RWPE2 (cell line): Measurements from ENCODE around the gene SLC12A5.

Experiments
- ATAC-seq: fragments of 200-7000 bp; cut with Tn5 transposase; 3 replicates; pipeline ENCODE4 v1.9.1; 2021; ENCODE audit warnings: low read depth
- DNase-seq: peaks from one replicate; pipeline ENCODE4 v3.0.0-alpha.2; 2020; ENCODE audit warnings: low spot score
- H3K27ac ChIP-seq: fragments of 450-650 bp; 2 replicates; pipeline ENCODE4 v1.5.1; 2017; ENCODE audit warnings: mild to moderate bottlenecking; ENCODE audit not compliant: poor library complexity, severe bottlenecking
- H3K27me3 ChIP-seq: fragments of 250-450 bp; sonication (Bioruptor Pico); 2 replicates; pipeline ENCODE4 v1.5.1; 2021; ENCODE audit warnings: mild to moderate bottlenecking, moderate library complexity; ENCODE audit not compliant: insufficient read depth, poor library complexity, severe bottlenecking
- H3K36me3 ChIP-seq: fragments of 250-450 bp; sonication (Bioruptor Pico); 2 replicates; pipeline ENCODE4 v1.5.1; 2020; ENCODE audit warnings: low read depth, mild to moderate bottlenecking, moderate library complexity
- H3K4me1 ChIP-seq: fragments of 250-450 bp; sonication (Bioruptor Pico); 2 replicates; pipeline ENCODE4 v1.5.1; 2021; ENCODE audit warnings: mild to moderate bottlenecking, moderate library complexity; ENCODE audit not compliant: insufficient read depth, poor library complexity, severe bottlenecking
- H3K4me3 ChIP-seq: fragments of 250-450 bp; sonication (Bioruptor Pico); 2 replicates; pipeline ENCODE4 v1.5.1; 2021; ENCODE audit warnings: mild to moderate bottlenecking, moderate library complexity; ENCODE audit not compliant: severe bottlenecking
- H3K9me3 ChIP-seq: fragments of 250-450 bp; sonication (Bioruptor Pico); 2 replicates; pipeline ENCODE4 v1.5.1; 2021; ENCODE audit warnings: mild to moderate bottlenecking, moderate library complexity; ENCODE audit not compliant: severe bottlenecking
- TF ChIP-seq, protein P1 (sequence below): fragments of 450-650 bp; IDR thresholded peaks from one replicate; pipeline ENCODE4 v1.5.1; 2017; ENCODE audit warnings: mild to moderate bottlenecking, moderate library complexity; ENCODE audit not compliant: poor library complexity, severe bottlenecking

The SLC12A5 gene

DNA sequence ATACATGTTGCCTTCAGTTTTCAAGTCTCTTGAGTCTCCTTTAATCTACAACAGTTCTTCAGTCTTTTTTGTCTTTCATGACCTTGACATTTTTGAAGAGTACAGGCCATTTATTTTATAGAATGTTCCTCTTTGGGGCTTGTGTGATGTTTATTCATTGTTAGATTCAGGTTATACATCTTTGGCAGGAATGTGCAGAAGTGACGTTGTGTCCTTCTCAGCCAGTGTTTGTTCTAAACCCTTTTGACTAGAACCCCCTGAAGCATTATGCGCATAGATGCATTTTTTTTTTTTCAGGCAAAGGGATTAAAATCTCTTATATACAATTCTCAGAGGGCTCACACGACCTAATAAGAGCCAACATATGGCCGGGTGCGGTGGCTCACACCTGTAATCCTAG, 72.0 kb downstream of the SLC12A5 start:
- H3K36me3 ChIP-seq = no peaks in the 10 kb centered on the region
- H3K9me3 ChIP-seq = no peaks in the 10 kb centered on the region
- H3K27me3 ChIP-seq = peaks cover 44% of the 10 kb centered on the region
- TF ChIP-seq, protein P1, sequence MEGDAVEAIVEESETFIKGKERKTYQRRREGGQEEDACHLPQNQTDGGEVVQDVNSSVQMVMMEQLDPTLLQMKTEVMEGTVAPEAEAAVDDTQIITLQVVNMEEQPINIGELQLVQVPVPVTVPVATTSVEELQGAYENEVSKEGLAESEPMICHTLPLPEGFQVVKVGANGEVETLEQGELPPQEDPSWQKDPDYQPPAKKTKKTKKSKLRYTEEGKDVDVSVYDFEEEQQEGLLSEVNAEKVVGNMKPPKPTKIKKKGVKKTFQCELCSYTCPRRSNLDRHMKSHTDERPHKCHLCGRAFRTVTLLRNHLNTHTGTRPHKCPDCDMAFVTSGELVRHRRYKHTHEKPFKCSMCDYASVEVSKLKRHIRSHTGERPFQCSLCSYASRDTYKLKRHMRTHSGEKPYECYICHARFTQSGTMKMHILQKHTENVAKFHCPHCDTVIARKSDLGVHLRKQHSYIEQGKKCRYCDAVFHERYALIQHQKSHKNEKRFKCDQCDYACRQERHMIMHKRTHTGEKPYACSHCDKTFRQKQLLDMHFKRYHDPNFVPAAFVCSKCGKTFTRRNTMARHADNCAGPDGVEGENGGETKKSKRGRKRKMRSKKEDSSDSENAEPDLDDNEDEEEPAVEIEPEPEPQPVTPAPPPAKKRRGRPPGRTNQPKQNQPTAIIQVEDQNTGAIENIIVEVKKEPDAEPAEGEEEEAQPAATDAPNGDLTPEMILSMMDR = no peak
- ATAC-seq (no peak), DNase-seq (no peak)
- no peak overlapping the region for H3K4me3 ChIP-seq
- H3K27ac ChIP-seq = no peak overlapping the region
- no peaks in the 10 kb centered on the region for H3K4me1 ChIP-seq

DNA sequence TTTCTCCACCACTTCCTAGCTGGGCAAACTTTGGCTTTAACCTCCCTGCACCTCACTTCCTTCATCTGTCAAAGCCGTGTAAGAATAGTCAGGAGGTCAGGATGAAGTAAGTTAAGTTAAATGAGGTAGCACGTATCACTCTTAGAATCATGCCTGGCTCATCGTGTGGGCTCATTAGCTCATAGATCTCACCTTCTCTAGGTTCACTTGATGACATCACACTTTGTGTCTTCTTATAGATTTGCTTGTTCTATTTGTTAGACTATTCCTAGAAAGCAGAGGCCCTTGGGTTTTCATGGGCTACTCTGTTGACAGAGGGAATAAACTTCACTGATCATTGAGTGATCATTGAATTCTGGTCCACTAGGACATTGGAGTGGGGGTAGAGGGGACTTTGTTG, 72.9 kb downstream of the SLC12A5 start:
- no peak for ATAC-seq
- DNase-seq = no peak
- TF ChIP-seq, protein P1 = no peak
- Histone ChIP-seq H3K27me3 (peaks cover 54% of the 10 kb centered on the region), H3K9me3 (no peaks in the 10 kb centered on the region), H3K27ac (no peak overlapping the region), H3K36me3 (no peaks in the 10 kb centered on the region), H3K4me3 (no peak overlapping the region), H3K4me1 (no peaks in the 10 kb centered on the region)

DNA sequence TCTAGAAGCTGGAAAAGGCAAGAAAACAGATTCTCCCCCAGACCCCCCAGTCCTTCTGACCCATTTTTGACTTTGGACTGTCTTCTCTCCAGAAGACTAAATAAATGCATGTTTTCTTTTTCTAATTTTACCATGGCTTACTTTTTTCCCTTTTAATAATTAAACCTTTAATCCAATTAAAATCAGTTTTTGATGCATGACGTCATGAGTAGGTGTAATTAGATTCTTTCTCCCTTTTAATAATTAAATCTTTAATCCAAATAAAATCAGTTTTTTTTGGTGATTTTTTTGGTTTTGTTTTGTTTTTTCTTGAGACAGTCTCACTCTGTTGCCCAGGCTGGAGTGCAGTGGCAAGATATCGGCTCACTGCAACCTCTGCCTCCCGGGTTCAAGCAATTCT, 73.9 kb downstream of the SLC12A5 start:
- no peak overlapping the region for H3K27ac ChIP-seq
- DNase-seq = no peak
- no peak overlapping the region for H3K4me3 ChIP-seq
- H3K36me3 ChIP-seq = no peaks in the 10 kb centered on the region
- H3K27me3 ChIP-seq = peaks cover 64% of the 10 kb centered on the region
- H3K9me3 ChIP-seq = no peaks in the 10 kb centered on the region
- TF ChIP-seq, protein P1 = no peak
- no peaks in the 10 kb centered on the region for H3K4me1 ChIP-seq
- no peak for ATAC-seq

DNA sequence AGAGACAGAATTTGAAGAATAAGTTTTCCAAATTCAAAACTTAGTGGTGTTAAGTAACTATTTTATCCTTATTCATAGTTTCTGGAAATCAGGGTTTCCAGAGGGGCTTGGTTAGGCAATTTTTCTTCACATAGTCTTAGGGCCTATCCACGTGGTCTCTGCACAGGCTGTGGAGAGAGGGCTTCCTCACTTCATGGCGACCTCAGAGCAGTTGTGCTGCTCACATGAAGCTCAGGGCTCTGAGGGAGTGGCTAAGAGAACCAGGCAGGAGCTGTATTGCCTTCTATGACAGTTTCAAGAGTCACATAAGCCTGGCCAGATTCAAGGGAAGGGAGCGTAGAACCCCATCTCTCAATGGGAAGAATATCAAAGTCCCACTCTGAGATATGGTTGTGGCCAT, 75.2 kb downstream of the SLC12A5 start:
- no peak for DNase-seq
- Histone ChIP-seq H3K9me3 (no peaks in the 10 kb centered on the region), H3K36me3 (no peaks in the 10 kb centered on the region), H3K27ac (no peak overlapping the region), H3K27me3 (peaks cover 52% of the 10 kb centered on the region), H3K4me3 (no peak overlapping the region), H3K4me1 (no peaks in the 10 kb centered on the region)
- TF ChIP-seq, protein P1 = no peak
- no peak for ATAC-seq

DNA sequence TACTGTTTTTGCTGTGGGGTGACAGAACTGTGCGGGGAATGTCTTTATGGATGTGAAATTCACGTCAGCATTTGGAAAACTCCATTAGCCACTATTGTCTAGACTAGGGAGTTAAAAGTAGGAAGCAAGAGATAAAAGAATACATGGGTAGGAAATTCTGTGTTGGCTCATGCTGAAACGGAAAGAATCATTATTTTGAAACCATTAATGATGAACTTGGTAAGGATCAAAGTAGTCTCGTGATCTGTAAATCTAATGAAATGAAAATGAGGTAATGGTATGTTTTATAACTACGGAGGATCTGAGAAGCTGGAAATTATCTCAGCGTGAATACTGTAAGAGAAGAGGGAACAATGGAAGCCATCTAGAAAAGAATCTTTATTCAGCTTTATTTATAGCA, 78.0 kb downstream of the SLC12A5 start:
- no peaks in the 10 kb centered on the region for H3K9me3 ChIP-seq
- no peak overlapping the region for H3K4me3 ChIP-seq
- peaks cover 44% of the 10 kb centered on the region for H3K27me3 ChIP-seq
- H3K4me1 ChIP-seq = no peaks in the 10 kb centered on the region
- DNase-seq (no peak), ATAC-seq (no peak)
- TF ChIP-seq, protein P1 = no peak
- no peak overlapping the region for H3K27ac ChIP-seq
- H3K36me3 ChIP-seq = no peaks in the 10 kb centered on the region
